Prostate gland (tissue), 2 donors: Measurements from ENCODE around the gene BABAM2.

Source experiments
- POLR2AphosphoS5 ChIP-seq: sonication (generic); formaldehyde crosslinking; IDR thresholded peaks from one replicate; pipeline ENCODE4 v1.6.1; 2017; ENCODE audit warnings: antibody characterized with exemption
- TF ChIP-seq, protein P1 (sequence below), 4 experiments: fragments of 200-600 bp in 2 of 4; fragments of 450-650 bp in 2 of 4; sonication (generic) in 2 of 4; IDR thresholded peaks; 1 replicate in 3 of 4; 2 replicates in 1 of 4; pipeline ENCODE4 v1.5.1; 2016 to 2019; ENCODE audit warnings: antibody characterized with exemption in 4 of 4, mild to moderate bottlenecking in 2 of 4, moderate library complexity in 2 of 4

DNA sequence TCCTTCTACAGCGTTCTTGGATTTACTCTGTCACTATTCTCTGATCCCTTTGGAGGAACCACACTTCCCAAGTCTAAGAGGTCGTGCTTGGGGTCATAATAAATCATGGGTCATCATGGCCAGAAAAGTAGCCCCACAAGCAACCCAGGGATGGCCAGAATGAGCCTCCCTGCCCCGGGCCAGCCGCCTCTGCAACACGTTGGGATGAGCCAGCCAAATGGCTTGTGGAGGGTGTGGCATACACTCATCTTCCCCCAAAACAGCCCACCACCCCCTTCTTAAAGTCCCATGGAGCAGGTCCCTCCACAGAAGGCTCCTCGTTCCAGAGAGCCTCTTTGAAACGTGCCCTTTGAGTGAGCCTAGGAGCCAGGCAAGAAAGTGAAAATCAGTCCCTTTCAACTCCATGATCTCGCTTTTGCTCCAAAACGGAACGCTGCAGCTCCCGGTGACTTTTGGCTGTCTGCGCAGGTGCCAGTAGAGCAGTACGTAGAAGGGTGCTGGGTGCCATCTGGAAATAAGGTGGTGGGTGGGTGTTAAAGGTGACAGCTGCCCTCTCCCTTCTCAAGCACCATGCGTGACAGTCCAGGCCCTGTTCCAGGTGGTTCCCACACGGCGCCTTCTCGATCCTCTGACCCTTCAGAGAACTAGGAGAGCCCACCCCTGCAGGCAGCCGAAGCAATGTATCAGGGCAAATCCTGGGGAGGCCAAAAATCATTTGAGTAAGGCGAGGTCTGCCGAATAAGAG is 453.6 kb downstream of the BABAM2 start:
- no peak for TF ChIP-seq POLR2AphosphoS5
- TF ChIP-seq, protein P1, sequence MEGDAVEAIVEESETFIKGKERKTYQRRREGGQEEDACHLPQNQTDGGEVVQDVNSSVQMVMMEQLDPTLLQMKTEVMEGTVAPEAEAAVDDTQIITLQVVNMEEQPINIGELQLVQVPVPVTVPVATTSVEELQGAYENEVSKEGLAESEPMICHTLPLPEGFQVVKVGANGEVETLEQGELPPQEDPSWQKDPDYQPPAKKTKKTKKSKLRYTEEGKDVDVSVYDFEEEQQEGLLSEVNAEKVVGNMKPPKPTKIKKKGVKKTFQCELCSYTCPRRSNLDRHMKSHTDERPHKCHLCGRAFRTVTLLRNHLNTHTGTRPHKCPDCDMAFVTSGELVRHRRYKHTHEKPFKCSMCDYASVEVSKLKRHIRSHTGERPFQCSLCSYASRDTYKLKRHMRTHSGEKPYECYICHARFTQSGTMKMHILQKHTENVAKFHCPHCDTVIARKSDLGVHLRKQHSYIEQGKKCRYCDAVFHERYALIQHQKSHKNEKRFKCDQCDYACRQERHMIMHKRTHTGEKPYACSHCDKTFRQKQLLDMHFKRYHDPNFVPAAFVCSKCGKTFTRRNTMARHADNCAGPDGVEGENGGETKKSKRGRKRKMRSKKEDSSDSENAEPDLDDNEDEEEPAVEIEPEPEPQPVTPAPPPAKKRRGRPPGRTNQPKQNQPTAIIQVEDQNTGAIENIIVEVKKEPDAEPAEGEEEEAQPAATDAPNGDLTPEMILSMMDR (IDR thresholded peaks at IDR 0.05): no peak
